Kidney (tissue), 14 donors: ENCODE measurements around the gene CABLES2. TPM values are rescaled to one million over a fixed set of nuclear protein-coding genes. Genes with fewer than 3 reads are reported as not detected.

Source experiments
- DNase-seq, 5 donors: peaks; one replicate each; pipeline ENCODE4 v3.0.0-alpha.2; 2013 to 2020
- FAIRE-seq: peaks from 2 replicates; lab custom pipeline; 2012; peaks lifted over from hg19 to GRCh38; lab: Jason Lieb, UNC
- H3K27ac ChIP-seq, 2 donors: one replicate each; pipeline ENCODE4 v1.7.0; 2013; ENCODE audit warnings: low read depth in 2 of 2, low read length in 2 of 2, inconsistent platforms in 1 of 2
- H3K27me3 ChIP-seq: one replicate; pipeline ENCODE4 v1.7.1; 2013; ENCODE audit warnings: low read length, inconsistent platforms; ENCODE audit not compliant: control insufficient read depth, insufficient read depth
- H3K36me3 ChIP-seq, 3 donors: one replicate each; pipeline versions ENCODE4 v1.7.0 to v1.7.1; 2013; ENCODE audit warnings: low read length in 3 of 3, control low read depth in 1 of 3, inconsistent platforms in 1 of 3; ENCODE audit not compliant: insufficient read depth in 3 of 3, control insufficient read depth in 2 of 3
- H3K4me1 ChIP-seq, 3 donors: one replicate each; pipeline versions ENCODE4 v1.7.0 to v1.7.1; 2013; ENCODE audit warnings: low read length in 3 of 3, inconsistent platforms in 1 of 3, low read depth in 1 of 3; ENCODE audit not compliant: control insufficient read depth in 2 of 3, insufficient read depth in 2 of 3
- H3K4me3 ChIP-seq, 3 donors: one replicate each; pipeline versions ENCODE4 v1.7.0 to v1.8.1; 2013; ENCODE audit warnings: low read length in 3 of 3, control low read depth in 1 of 3, inconsistent platforms in 1 of 3
- H3K9ac ChIP-seq, 3 donors: one replicate each; pipeline versions ENCODE4 v1.7.0 to v1.7.1; 2013; ENCODE audit warnings: low read length in 3 of 3, control low read depth in 1 of 3, inconsistent platforms in 1 of 3
- H3K9me3 ChIP-seq, 3 donors: one replicate each; pipeline versions ENCODE4 v1.7.0 to v1.7.1; 2013; ENCODE audit warnings: low read length in 3 of 3, control low read depth in 1 of 3, inconsistent platforms in 1 of 3; ENCODE audit not compliant: control insufficient read depth in 2 of 3, insufficient read depth in 1 of 3
- CTCF ChIP-seq: IDR thresholded peaks from 3 replicates; pipeline ENCODE4 v1.5.1; 2012; ENCODE audit warnings: mild to moderate bottlenecking, moderate library complexity, borderline replicate concordance; ENCODE audit not compliant: insufficient read depth; ENCODE audit errors: extremely low read depth
- intact Hi-C: fragments of 100-400 bp; cut with DNase I; formaldehyde crosslinking; loops from one replicate; pipeline ENCODE4 v1.11.1; 2022
- polyA plus RNA-seq: library from polyadenylated mRNA; stranded (reverse); fragments of 350-450 nt; fragmentation: Illumina TruSeq; extraction: RNeasy Lipid Tissue Mini Kit (QIAGEN cat#74804); gene quantifications from one replicate; pipeline ENCODE4 v1.2.3, GENCODE V29; 2014; ENCODE audit warnings: low read depth, low replicate concordance; ENCODE audit not compliant: insufficient read depth
- total RNA-seq: library from RNA; stranded (reverse); fragmentation: NEBNext Ultra II Directional; extraction: Animal tissue kit (Norgen Biotek cat#: 25700); gene quantifications from one replicate; pipeline ENCODE4 v1.2.1, GENCODE V29; 2021
- donor health status: control.
- donor health status: control.
- donor health status: control.
- donor health status: control.
- donor health status: control.
- donor health status: DM: yes; HTN: yes; CAD: no.
- donor health status: Normal renal cell carcinoma (clear cell type).

CABLES2 gene
- total and polyA plus RNA-seq, 2 donors from 2014 or later: 2.0 to 4.5 TPM

GRCh38 chr20:62433658-62434497 is 26.8 kb upstream of the CABLES2 start:
- peaks cover 0 to 9% (median 3%) of the 10 kb centered on the region in 3 donors for H3K4me1 ChIP-seq
- DNase-seq: peak in 3 of 5 donors; percentile 79 to 86 (median 85)

GRCh38 chr20:62430866-62431447 is 23.9 kb upstream of the CABLES2 start:
- DNase-seq (no peak), FAIRE-seq (no peak)
- no peak for TF ChIP-seq CTCF
- H3K27ac ChIP-seq: no peak overlapping the region
- no peak overlapping the region for H3K4me3 ChIP-seq
- H3K9me3 ChIP-seq: no peaks in the 10 kb centered on the region
- no peak overlapping the region for H3K9ac ChIP-seq
- intact Hi-C loops: no loop called here
- H3K27me3 ChIP-seq: no peaks in the 10 kb centered on the region
- H3K36me3 ChIP-seq: no peaks in the 10 kb centered on the region
- H3K4me1 ChIP-seq: peaks cover 0 to 23% (median 6%) of the 10 kb centered on the region in 3 donors

More at GRCh38 chr20:62433658-62434497, 26.8 kb upstream of the CABLES2 start:
- Histone ChIP-seq H3K27me3 (no peaks in the 10 kb centered on the region), H3K4me3 (no peak overlapping the region), H3K27ac (peak overlapping the region in 1 of 2 donors; percentile 24), H3K36me3 (no peaks in the 10 kb centered on the region), H3K9ac (no peak overlapping the region), H3K9me3 (no peaks in the 10 kb centered on the region)
- FAIRE-seq: no peak
- intact Hi-C loops: no loop called here
- TF ChIP-seq CTCF: no peak

- Histone ChIP-seq H3K27ac (no peak overlapping the region), H3K9ac (no peak overlapping the region), H3K27me3 (no peaks in the 10 kb centered on the region), H3K4me3 (no peak overlapping the region), H3K4me1 (peaks cover 0 to 23% (median 6%) of the 10 kb centered on the region in 3 donors), H3K36me3 (no peaks in the 10 kb centered on the region), H3K9me3 (no peaks in the 10 kb centered on the region)
- intact Hi-C loops: no loop called here
- TF ChIP-seq CTCF: no peak
- FAIRE-seq (no peak), DNase-seq (no peak)
Measured at GRCh38 chr20:62430311-62430853, 23.3 kb upstream of the CABLES2 start.
